Measurements from ENCODE around the gene STING1. TPM values are rescaled to one million over a fixed set of nuclear protein-coding genes. Genes with fewer than 3 reads are reported as not detected.

The STING1 gene
- total and polyA plus RNA-seq, 10 of the 15 experiments (the other 5 are each of a cell fraction or from before 2014, with no cell fraction given): 10.1 to 56.1 (median 41.0) TPM

- BruUV-seq (replicated peaks): no TSS peak
- CTCF ChIA-PET: interaction anchor here (1.0 to 10.1 kb wide), 26 partner anchors 8 to 173 kb away, joined by 3 to 491 read pairs (median 8); partner anchors contain the start of genes DNAJC18, PAIP2 and STING1
- POLR2A ChIA-PET: interaction anchor here (0.7 to 1.9 kb wide), 8 partner anchors 10 to 135 kb away, joined by 3 to 12 read pairs (median 6); no protein-coding TSS in a partner anchor
- Histone ChIP-seq H3K79me2 (ENCODE audit: control insufficient read depth, insufficient read depth, low read length) (no peaks in the 10 kb centered on the region), H3K36me3 (ENCODE audit: control insufficient read depth in 2 of 2, insufficient read depth in 2 of 2, low read length in 1 of 2) (no peaks in the 10 kb centered on the region), H3K27me3 (replicated peaks in 1 of 2; ENCODE audit: control insufficient read depth in 2 of 2, insufficient read depth in 2 of 2, low read length in 1 of 2) (no peaks in the 10 kb centered on the region), H3K4me1 (ENCODE audit: control insufficient read depth, insufficient read depth, low read length) (peaks cover 19% of the 10 kb centered on the region), H3K9ac (ENCODE audit: control insufficient read depth, insufficient read depth, low read length) (no peak overlapping the region), H2AFZ (ENCODE audit: control insufficient read depth, low read depth, low read length) (no peak overlapping the region), H4K20me1 (ENCODE audit: control insufficient read depth, insufficient read depth) (no peaks in the 10 kb centered on the region), H3K27ac (ENCODE audit: control insufficient read depth, insufficient read depth) (no peak overlapping the region), H3K4me2 (ENCODE audit: control insufficient read depth, insufficient read depth) (no peak overlapping the region), H3K9me3 (replicated peaks; ENCODE audit: control insufficient read depth, insufficient read depth, low read length) (no peaks in the 10 kb centered on the region; the same call in 2 of the 3 replicates), H3K4me3 (no peak overlapping the region)
- in situ Hi-C loops (cut with MboI): no loop called here
- ATAC-seq (no peak), FAIRE-seq (no peak), DNase-seq (ENCODE audit: low read depth, low spot score) (no peak)
- intact Hi-C loops (cut with micrococcal nuclease; ENCODE audit: unreplicated experiment): no loop called here
- SMC1A ChIA-PET (ENCODE audit: uncharacterized antibody, unreplicated experiment): interaction anchor here (0.7 to 11.2 kb wide), 23 partner anchors 8 to 263 kb away, joined by 3 to 235 read pairs (median 7); partner anchors contain the start of genes DNAJC18, MZB1 and STING1
- WGBS (ENCODE audit: insufficient coverage, insufficient replicate concordance, low lambda C conversion rate, missing lambda C conversion rate): 23% methylated on average over 2 of the region's 2 CpGs
- RAD21 ChIA-PET (ENCODE audit: unreplicated experiment): interaction anchor here (0.6 to 9.6 kb wide), 11 partner anchors 26 to 176 kb away, joined by 3 to 241 read pairs (median 6); partner anchors contain the start of genes DNAJC18, STING1 and UBE2D2
- TF ChIP-seq, protein P1, sequence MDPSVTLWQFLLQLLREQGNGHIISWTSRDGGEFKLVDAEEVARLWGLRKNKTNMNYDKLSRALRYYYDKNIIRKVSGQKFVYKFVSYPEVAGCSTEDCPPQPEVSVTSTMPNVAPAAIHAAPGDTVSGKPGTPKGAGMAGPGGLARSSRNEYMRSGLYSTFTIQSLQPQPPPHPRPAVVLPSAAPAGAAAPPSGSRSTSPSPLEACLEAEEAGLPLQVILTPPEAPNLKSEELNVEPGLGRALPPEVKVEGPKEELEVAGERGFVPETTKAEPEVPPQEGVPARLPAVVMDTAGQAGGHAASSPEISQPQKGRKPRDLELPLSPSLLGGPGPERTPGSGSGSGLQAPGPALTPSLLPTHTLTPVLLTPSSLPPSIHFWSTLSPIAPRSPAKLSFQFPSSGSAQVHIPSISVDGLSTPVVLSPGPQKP (IDR thresholded peaks at IDR 0.05; ENCODE audit: low read depth, low read length): no peak
- TF ChIP-seq CREM (IDR thresholded peaks at IDR 0.05; ENCODE audit: low read depth): no peak
- no peak for TF ChIP-seq HDAC6 (IDR thresholded peaks at IDR 0.05; ENCODE audit: unreplicated experiment)
- TF ChIP-seq, protein P2, sequence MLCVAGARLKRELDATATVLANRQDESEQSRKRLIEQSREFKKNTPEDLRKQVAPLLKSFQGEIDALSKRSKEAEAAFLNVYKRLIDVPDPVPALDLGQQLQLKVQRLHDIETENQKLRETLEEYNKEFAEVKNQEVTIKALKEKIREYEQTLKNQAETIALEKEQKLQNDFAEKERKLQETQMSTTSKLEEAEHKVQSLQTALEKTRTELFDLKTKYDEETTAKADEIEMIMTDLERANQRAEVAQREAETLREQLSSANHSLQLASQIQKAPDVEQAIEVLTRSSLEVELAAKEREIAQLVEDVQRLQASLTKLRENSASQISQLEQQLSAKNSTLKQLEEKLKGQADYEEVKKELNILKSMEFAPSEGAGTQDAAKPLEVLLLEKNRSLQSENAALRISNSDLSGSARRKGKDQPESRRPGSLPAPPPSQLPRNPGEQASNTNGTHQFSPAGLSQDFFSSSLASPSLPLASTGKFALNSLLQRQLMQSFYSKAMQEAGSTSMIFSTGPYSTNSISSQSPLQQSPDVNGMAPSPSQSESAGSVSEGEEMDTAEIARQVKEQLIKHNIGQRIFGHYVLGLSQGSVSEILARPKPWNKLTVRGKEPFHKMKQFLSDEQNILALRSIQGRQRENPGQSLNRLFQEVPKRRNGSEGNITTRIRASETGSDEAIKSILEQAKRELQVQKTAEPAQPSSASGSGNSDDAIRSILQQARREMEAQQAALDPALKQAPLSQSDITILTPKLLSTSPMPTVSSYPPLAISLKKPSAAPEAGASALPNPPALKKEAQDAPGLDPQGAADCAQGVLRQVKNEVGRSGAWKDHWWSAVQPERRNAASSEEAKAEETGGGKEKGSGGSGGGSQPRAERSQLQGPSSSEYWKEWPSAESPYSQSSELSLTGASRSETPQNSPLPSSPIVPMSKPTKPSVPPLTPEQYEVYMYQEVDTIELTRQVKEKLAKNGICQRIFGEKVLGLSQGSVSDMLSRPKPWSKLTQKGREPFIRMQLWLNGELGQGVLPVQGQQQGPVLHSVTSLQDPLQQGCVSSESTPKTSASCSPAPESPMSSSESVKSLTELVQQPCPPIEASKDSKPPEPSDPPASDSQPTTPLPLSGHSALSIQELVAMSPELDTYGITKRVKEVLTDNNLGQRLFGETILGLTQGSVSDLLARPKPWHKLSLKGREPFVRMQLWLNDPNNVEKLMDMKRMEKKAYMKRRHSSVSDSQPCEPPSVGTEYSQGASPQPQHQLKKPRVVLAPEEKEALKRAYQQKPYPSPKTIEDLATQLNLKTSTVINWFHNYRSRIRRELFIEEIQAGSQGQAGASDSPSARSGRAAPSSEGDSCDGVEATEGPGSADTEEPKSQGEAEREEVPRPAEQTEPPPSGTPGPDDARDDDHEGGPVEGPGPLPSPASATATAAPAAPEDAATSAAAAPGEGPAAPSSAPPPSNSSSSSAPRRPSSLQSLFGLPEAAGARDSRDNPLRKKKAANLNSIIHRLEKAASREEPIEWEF (IDR thresholded peaks at IDR 0.05; ENCODE audit: insufficient replicate concordance, low read depth, low read length): no peak
- no peak for TF ChIP-seq RAD51 (IDR thresholded peaks at IDR 0.05)
- TF ChIP-seq JUNB (IDR thresholded peaks at IDR 0.05): no peak
- peak in 1 of 2 experiments; percentile 9; a peak in 1 of 4 replicates for TF ChIP-seq BHLHE40 (IDR thresholded peaks at IDR 0.05; ENCODE audit: borderline replicate concordance in 1 of 2, low read depth in 2 of 2, low read length in 1 of 2)
- no peak for TF ChIP-seq MAX (IDR thresholded peaks at IDR 0.05; ENCODE audit: low read depth, low read length)
Observed at GRCh38 chr5:139514486-139514856, 31.9 kb upstream of the STING1 start.

Measured in GM12878 (cell line).